Stimulated activated CD8-positive, alpha-beta memory T cell treated with anti-CD3 and anti-CD28 coated beads, Interleukin-12 subunit alpha, Interleukin-12 subunit beta, amount 100 ng/mL, for 24 hours (primary cell): Measurements from ENCODE around the gene TRAK2.
"Not testable (repeated sequence)": the region's sequence is repeated elsewhere in the genome, so short reads cannot be mapped to it uniquely, and the experiment has no call there.

Experiments
- DNase-seq: peaks from one replicate; pipeline ENCODE4 v3.0.0-alpha.2; 2020; ENCODE audit errors: extremely low read depth

TRAK2 gene

DNA sequence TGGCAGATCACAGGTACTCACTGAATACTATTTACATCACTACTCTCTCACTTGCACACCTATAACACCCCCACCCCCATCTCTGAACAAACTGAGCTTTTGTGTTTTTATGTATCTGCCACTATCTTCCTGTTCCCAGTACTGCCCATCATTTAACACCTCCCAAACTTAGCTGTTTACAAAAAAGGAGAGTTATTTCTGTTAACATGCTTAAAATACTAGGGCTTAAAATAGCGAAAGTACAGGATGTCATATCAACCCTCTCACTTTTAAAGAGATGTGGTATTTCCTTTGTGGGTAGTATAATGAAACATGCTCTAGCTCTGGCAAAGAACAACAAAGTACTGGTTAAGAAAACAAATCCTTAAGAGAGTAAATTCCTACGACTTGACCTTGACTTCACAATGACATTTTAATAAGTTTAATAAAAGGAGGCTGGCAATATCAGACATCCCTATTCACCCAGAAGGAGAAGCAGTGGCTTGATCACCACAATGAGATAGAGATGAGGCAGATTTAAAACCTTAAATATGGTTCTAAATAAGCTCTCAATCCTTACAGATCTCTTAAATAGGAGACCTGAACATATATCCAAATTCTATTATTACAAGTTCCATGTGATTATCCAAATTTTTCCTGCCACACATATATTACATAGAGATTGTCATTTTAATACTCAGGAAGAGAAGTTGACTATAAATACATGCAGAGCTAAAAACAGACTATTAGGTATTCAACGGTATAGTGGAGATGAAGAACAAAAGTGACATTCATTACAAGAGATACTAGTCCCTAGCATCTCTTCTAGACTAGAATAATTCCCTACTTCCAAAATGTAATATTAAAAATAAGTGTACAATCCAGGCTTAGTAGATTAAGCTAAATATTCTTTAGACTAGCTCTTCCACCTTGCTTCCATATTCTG, 36.9 kb downstream of the TRAK2 start:
- no peak for DNase-seq

DNA sequence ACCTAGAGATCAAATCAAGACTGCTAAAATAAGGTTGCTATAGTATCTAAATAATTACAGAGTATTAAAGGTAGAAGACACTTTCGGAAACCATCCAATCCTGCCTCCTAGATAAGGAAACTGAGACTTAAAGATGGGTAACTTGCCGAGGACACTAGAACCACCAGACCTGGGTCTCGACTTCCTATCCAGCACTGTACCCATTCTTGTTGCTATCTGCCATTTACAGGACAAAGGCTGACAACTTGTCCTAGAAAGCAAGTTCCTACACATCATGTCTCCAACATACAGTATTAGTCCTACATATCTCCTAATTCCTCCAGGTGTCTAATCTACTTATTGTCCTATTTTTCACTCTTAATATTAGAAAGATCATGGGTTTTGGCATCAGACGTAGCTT, 37.7 kb downstream of the TRAK2 start:
- no peak for DNase-seq

DNA sequence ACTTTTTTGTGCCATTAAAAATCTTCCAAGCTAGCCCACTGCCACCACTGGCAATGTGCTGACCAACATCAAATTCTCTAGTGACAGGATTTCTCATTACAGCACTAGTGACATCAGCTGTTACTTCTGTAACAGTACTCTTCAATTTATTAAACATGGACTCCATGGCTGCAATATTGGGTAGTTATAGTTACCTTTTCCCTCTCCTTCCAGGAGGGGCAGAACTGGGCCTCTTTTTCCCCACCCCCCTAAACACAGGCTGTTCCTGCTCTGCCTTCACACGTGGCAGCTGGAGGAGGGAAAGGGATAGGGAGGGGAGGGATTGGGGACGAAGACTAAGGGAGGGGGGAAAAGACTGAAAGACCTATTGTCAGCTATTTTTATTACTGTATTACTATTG, 38.1 kb downstream of the TRAK2 start:
- DNase-seq = no peak

DNA sequence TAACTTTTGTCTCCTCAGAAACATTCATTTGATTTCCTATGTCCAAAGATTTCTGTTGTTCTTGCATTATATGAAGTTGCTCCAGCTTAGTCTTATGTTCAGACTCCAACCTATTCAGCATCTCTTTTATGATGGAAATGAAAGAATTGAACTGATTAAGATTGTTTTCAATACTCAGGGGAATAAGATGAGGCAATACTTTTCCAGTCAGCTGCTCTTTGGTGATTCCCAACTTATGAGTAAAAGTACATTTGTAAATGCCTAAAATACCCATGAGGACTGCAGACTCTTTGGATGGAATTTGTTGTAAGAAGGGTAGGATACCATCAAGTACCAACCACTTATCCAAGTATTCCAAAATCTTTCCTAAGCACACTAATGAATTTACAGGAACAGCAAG, 39.8 kb downstream of the TRAK2 start:
- no peak for DNase-seq

DNA sequence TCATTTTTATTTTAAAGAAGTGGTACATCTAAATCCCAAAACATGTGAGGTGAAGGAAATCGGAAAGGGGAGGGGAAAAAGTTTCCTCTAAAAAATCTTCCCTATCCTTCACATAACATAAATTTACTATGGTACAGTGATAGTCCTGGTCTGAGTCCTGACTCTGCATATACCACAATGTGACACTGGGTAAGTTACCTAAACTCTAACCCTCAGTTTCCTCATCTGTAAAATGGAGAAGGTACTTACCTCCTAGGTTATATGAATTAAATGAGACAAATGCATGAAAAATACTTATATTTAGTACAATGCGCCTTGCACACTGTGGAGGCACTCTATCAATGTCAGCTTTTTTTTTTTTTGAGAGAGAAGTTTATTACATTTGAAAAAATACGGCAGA, 42.3 kb downstream of the TRAK2 start:
- no peak for DNase-seq

DNA sequence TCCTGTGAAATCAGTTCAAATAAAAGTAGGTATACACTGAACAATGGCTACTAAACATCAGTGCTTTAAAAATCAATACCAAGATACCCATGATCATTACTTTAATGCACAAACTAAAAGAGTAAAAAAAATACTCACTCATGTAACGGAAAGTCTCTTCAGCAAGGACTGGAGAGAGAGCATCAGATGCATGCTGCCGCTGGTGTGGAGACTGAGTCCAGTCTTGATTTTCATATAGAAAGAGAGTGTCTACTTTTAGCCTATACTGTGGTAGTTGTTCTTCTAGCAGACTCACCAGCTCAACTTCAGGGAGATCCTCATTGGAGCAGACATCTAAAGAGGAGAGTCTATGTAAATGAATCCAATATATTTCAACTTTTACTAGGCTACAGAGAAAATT, 44.0 kb downstream of the TRAK2 start:
- DNase-seq = no peak

DNA sequence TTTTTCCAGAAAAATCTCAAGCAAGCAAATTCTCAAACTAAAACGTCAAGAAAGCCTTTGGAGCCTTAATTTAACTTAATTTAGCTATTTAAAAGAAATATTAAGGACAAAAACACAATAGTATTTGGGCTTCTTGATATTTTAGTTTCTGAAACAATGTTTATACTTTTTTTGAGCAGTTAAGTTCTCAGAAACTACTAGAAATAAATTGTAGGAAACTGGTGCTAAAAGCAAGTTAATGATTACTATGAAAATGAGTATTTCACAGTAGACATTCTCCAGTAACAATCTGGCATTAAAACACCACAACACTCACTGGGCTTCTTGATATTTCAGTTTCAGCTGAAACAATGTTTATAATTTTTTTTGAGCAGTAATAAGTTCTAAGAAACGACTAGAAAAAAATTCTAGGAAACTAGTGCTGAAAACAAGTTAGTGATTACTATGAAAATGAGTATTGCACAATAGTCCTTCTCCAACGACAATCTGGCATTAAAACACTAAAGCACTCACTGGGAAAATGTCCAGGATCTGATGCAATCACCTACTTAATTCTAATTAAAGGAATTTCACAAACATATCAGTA, 45.1 kb downstream of the TRAK2 start:
- DNase-seq = no peak

DNA sequence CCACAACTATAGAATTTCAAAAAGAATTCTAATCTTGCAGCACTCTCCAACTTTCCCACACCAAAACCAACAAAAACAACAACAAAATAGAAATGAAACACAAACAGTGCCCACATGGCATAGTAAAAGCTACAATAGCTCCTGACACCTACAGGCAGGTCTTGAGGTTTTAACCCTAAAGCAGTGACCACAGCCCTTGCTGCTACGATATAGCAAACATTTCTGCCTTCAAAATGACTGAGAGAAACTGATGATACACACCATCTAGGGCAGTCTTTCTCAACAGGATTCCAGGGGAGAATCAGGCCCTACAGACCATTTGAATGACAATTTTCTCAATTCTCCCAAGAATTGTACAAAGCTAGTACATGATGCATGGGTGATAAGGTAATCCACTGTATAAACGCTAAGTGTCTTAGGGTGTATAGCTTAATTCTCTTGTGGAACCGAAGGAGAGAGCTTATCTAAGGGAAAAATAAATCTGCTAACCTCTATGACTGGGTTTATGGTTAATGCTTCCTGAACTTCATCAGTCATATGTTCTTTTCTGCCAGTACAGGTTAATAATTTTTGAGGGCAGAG, 46.5 kb downstream of the TRAK2 start:
- no peak for DNase-seq

DNA sequence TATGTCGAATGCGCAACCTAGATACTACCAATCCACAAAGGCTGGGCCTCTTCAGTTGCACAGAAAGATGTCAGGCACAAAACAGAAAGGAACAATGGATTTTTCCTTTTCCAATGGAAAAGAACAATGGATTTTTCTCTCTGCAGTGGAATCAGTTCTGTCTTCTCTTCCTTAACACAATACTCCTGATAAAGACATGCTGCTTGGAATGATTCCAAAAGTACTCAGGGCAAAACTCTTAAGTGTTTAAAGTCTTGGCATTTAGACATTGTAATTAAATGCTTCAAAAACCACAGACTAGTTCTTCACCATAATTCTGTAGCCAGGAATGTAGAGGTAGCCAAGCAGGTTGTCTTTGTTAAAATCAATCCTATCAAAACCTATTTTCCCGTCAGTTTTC, 47.4 kb downstream of the TRAK2 start:
- DNase-seq = no peak

DNA sequence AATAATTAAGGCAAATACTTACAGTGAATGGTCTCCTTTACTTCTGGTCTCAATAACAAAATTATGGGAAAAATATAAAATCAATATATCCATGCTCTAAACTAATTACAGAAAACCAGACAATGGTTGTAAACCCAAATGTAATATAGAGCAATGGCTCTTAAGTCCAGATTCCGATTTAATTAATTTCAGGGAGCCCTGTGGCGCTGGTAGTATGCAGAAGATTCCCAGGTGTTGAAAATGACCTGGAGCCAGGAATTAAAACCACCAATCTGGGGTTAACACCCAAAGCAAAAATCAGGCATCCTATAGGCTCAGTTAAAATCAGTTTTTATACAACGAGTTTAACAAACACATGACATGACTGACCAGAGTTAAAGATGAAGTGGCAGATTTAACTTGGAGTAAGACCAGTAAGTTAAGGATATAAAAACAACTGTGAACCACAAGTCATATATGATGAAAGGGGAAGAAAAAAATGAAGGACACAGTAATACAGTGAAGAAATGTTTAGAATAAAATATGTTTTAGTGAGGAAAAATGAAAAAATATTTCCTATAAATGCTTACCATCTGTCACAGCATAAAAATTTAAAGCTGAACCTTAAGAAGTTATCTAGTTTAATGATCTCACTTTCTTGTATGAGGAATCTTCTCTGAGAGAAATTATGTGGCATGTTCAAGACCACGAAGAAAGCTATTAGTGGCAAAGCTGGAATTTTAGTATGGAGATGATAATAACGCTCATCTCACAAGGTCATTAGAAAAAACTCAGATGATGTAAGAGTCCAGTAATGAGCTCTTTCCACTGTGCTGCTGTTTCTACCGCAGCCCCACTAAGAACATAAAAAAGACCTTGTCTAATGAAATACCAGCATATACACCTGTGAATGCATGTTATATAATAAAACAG, 48.4 kb downstream of the TRAK2 start:
- no peak for DNase-seq

DNA sequence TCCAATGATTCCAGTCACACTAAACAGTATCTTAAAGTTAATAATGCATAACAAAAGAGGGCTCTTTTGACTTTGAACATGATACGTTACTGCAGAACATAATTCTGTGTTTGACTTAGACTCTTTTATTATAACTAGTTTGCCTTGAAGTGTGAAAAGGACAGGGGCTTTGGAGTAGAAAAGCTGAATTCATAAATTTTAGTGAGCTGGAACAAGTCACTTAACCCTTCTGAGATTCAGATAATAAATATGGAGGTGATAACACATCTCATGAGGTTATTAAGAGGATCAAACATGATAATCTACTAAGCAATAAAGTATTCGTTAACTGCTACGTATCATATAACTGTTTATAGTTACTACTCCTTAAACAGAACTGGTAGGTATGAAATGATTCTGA, 49.4 kb downstream of the TRAK2 start:
- no peak for DNase-seq

DNA sequence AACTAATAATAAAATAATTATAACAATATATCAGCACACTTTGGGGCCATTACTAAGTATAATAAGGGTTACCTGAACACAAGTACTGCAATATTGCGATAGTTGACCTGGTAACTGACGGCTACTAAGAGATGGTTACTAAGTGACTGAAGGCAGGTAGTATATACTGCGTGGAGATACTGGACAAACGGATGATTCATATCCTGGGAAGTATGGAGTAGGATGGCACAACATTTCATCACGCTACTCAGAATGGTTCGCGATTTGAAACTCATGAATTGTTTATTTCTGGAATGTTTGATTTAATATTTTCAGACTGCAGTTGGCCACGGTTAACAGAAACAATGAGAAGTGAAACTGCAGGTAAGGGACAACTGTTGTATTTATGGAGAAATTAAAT, 54.7 kb downstream of the TRAK2 start:
- DNase-seq = no peak

DNA sequence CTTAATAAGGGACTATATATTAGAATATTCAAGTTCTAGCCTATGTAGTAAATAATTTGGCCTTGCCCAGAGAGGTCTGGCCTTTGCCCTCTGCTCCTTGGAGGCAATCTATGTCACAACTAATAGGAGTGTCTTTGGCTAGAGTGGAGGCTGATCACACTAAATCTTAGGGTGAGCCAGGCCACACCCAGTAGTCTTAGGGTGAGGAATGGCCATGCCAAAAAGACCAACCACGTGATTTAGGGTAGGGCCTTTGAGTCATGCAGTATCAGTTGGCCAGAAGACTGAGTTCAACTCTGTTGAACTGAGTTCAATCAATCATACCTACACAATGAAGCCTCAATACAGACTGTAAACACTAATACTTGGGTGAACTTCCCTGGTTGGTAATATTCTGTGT, 68.1 kb downstream of the TRAK2 start:
- no peak for DNase-seq

DNA sequence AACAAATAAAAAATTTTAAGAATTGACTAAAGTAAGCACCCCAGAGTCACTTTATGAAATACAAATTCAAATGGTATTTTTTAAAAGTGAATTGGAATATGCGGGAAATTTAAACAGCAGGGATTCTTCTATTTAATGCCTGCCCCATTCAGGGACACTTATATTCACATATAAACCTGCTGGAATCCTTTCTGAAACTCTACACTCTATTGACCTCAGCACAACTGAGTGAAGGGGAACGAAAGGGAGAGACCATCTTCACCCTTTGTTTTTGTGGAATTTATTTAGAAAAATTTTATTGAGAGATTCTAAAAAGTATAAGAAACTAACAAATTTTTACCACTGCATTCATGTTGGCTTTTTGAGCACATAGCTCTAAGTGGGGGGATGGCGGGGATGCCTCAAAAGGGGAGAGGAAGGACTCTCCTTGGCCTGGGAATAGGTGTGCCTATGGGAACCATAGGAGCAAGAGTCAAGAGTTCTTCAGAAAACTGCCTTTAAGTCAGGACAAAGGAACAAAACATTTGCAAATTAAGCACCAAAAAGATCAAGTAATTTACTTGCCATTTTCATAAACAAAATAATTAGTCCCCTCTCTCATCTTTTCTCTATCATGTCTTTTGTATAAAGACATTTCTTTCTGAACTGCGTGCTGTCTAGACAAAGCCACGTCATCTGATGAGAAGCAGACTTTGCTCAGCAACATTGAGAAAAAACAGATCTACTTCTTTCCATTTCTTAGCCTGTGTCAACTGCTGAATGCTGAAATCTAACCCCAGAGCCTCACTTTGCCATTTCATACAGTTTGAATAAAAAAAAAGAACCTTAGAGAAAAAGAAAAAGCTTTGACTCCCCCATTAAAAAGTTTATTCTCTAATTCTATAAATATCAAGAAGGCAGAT, 72.5 kb downstream of the TRAK2 start:
- DNase-seq = no peak

DNA sequence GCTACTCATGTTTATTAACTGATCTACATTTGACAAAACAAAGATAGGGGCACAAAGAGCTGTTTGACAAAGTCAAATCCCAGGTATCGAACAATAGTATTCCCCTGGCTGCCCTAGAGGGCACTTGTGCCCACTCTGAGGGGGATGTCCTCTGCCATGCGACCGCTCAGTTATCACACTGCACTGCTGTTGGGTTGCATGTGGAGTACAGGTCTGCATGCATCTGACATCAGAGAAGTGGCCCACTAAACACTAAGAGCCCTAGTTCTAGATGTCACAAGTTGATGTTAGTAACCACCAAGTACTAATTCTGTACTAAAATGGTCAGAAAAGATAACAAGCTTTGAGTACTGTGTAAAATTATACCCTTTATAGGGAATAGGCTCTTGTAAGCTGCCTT, 74.0 kb downstream of the TRAK2 start:
- DNase-seq = no peak

DNA sequence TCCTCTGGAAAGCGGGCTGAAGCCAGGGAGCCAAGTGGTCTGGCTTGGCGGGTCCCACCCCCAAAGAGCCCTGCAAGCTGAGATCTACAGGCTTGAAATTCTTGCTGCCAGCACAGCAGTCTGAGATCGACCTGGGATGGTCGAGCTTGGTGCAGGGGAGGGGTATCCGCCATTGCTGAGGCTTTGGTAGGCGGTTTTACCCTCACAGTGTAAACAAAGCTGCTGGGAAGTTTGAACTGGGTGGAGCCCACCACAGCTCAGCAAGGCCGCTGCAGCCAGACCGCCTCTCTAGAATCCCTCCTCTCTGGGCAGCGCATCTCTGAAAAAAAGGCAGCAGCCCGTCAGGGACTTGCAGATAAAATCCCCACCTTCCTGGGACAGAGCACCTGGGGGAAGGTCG, 81.5 kb downstream of the TRAK2 start:
- DNase-seq = no peak

DNA sequence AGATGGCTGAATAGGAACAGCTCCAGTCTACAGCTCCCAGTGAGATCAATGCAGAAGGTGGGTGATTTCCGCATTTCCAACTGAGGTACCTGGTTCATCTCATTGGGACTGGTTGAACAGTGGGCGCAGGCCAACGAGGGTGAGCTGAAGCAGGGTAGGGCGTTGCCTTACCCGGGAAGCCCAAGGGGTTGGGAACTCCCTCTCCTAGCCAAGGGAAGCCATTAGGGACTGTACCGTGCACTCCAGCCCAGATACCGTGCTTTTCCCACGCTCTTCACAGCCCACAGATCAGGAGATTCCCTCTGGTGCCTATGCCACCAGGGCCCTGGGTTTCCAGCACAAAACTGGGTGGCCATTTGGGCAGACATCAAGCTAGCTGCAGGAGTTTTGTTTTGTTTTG, 81.9 kb downstream of the TRAK2 start:
- DNase-seq = not testable (repeated sequence)

DNA sequence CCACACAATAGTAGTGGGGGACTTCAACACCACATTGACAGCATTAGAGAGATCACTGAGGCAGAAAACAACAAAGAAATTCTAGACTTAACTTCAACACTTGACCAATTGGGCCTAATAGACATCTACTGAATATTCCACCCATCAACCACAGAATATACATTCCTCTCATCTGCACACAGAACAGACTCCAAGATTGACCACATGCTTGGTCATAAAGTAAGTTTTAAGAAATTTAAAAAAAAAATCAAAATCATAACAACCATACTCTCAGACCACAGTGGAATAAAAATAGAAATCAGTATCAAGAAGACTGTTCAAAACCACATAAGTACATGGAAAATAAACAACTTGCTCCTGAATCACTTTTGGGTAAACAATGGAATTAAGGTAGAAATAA, 85.1 kb downstream of the TRAK2 start:
- no peak for DNase-seq

DNA sequence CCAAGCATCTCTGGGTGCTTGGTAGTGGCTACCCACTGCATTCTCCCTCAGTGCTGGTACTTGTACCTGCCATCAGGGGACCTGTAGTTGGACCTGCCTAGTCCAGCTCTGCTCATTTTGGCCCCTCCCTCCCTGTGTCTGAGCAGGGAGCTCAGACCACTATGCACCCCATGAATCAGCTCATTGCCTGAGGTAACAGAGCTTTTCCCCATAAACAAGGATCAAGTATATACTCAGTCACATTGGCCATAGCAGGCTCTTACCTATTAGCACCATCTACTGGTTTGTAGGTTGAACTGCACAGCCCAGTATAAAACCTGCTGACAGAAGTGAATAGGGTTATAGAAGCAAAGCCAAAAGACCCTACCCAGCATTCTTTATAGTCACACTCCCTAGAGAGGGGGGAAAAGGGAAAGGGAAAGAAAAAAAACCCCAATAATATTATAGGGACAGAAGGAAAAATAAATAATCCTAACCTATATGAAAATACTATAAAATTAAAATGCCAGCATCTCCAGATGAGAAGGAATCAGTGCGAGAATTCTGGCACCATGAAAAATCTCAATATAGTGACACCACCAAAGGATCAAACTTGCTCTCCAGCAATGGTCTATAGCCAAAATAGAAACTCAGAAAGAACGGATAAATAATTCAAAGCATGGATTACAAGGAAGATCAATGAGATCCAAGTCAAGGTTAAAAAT, 87.2 kb downstream of the TRAK2 start:
- no peak for DNase-seq

DNA sequence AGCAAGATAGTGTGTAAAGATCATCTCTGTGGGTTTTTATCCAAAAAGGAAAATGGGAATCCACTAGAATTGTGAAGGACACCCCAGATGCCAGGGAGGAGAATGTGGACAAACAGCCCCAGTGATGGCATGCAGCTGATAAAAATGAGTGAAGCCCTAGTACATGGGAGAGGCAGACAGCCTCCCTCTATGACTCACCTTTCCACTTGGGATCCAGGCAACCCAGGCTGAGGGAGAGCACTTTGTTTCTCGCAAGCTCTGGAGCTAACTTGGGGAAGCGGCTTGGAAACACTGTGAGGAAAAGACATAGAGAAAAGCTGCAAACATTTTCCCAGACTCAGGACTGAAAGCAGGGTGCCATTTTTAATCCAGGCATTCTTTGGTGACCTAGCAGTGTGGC, 88.9 kb downstream of the TRAK2 start:
- DNase-seq = no peak
